Neural crest cell (in vitro differentiated cells): ENCODE results near the gene PTCHD4. TPM values are rescaled to one million over a fixed set of nuclear protein-coding genes. Genes with fewer than 3 reads are reported as not detected.

Experiments used
- DNase-seq: peaks from one replicate; pipeline ENCODE4 v3.0.0; 2021; ENCODE audit warnings: low read depth, mixed read lengths, low spot score
- H3K27ac Mint-ChIP-seq: one replicate; pipeline ENCODE4 v1.8.0; 2021; ENCODE audit warnings: mild to moderate bottlenecking, mixed read lengths; ENCODE audit not compliant: unreplicated experiment
- H3K27me3 Mint-ChIP-seq: 2 replicates; pipeline ENCODE4 v1.8.0; 2021; ENCODE audit warnings: low read depth, mild to moderate bottlenecking, mixed read lengths
- H3K36me3 Mint-ChIP-seq: 2 replicates; pipeline ENCODE4 v1.8.0; 2021; ENCODE audit warnings: low read depth, mild to moderate bottlenecking, mixed read lengths
- H3K4me1 Mint-ChIP-seq: 2 replicates; pipeline ENCODE4 v1.8.0; 2021; ENCODE audit warnings: mixed read lengths
- H3K4me3 Mint-ChIP-seq: one replicate; pipeline ENCODE4 v1.8.0; 2021; ENCODE audit warnings: mild to moderate bottlenecking, mixed read lengths
- H3K9me3 Mint-ChIP-seq: 2 replicates; pipeline ENCODE4 v1.8.0; 2021; ENCODE audit warnings: mixed read lengths
- CTCF ChIP-seq: fragments of 200-600 bp; sonication (generic); conservative IDR thresholded peaks from 2 replicates; pipeline ENCODE4 v1.5.0; 2021; ENCODE audit warnings: antibody characterized with exemption, mild to moderate bottlenecking
- total RNA-seq: library from RNA; stranded (reverse); gene quantifications from 2 replicates; pipeline ENCODE4 v1.2.1, GENCODE V29; 2021

PTCHD4 gene
- total RNA-seq, 1 donor from 2014 or later, result 1.4 TPM

GRCh38 chr6:48069280-48069679 is 41.7 kb downstream of the PTCHD4 start:
- Mint-ChIP-seq H3K9me3 (no peaks in the 10 kb centered on the region), H3K4me3 (peak overlapping the region; percentile 63), H3K36me3 (no peaks in the 10 kb centered on the region), H3K27ac (no peak overlapping the region), H3K27me3 (peaks cover 51% of the 10 kb centered on the region), H3K4me1 (peaks cover 10% of the 10 kb centered on the region)
- TF ChIP-seq CTCF, result no peak
- DNase-seq, result no peak

- no peaks in the 10 kb centered on the region for H3K9me3 Mint-ChIP-seq
- no peaks in the 10 kb centered on the region for H3K36me3 Mint-ChIP-seq
- DNase-seq, result peak; percentile 17
- peaks cover 10% of the 10 kb centered on the region for H3K4me1 Mint-ChIP-seq
- TF ChIP-seq CTCF, result no peak
- peak overlapping the region; percentile 75 for H3K4me3 Mint-ChIP-seq
- H3K27me3 Mint-ChIP-seq, result peaks cover 51% of the 10 kb centered on the region
- H3K27ac Mint-ChIP-seq, result no peak overlapping the region
Measured at GRCh38 chr6:48068278-48069251, 42.4 kb downstream of the PTCHD4 start.

GRCh38 chr6:48067886-48068277 is 43.1 kb downstream of the PTCHD4 start:
- Mint-ChIP-seq H3K9me3 (no peaks in the 10 kb centered on the region), H3K4me3 (peak overlapping the region; percentile 75), H3K36me3 (no peaks in the 10 kb centered on the region), H3K27ac (no peak overlapping the region), H3K27me3 (peaks cover 51% of the 10 kb centered on the region), H3K4me1 (peaks cover 10% of the 10 kb centered on the region)
- no peak for DNase-seq
- TF ChIP-seq CTCF, result no peak

- Mint-ChIP-seq H3K27me3 (peaks cover 51% of the 10 kb centered on the region), H3K4me3 (peak overlapping the region; percentile 8), H3K27ac (no peak overlapping the region), H3K9me3 (no peaks in the 10 kb centered on the region), H3K36me3 (no peaks in the 10 kb centered on the region), H3K4me1 (peaks cover 10% of the 10 kb centered on the region)
- no peak for DNase-seq
- TF ChIP-seq CTCF, result no peak
Measured at GRCh38 chr6:48067148-48067712, 43.8 kb downstream of the PTCHD4 start.

GRCh38 chr6:48061265-48061990 is 49.6 kb downstream of the PTCHD4 start:
- no peaks in the 10 kb centered on the region for H3K36me3 Mint-ChIP-seq

More at GRCh38 chr6:48061265-48061990, 49.6 kb downstream of the PTCHD4 start:
- no peak for DNase-seq
- Mint-ChIP-seq H3K9me3 (no peaks in the 10 kb centered on the region), H3K27me3 (peaks cover 4% of the 10 kb centered on the region), H3K4me1 (no peaks in the 10 kb centered on the region), H3K27ac (no peak overlapping the region), H3K4me3 (no peak overlapping the region)
- no peak for TF ChIP-seq CTCF
